Amniotic stem cell (primary cell): ENCODE results near the gene PLEKHM1.

ENCODE experiments used
- DNase-seq: peaks from one replicate; lab custom pipeline; 2025; lab: John Stamatoyannopoulos, UW

PLEKHM1 gene

DNA sequence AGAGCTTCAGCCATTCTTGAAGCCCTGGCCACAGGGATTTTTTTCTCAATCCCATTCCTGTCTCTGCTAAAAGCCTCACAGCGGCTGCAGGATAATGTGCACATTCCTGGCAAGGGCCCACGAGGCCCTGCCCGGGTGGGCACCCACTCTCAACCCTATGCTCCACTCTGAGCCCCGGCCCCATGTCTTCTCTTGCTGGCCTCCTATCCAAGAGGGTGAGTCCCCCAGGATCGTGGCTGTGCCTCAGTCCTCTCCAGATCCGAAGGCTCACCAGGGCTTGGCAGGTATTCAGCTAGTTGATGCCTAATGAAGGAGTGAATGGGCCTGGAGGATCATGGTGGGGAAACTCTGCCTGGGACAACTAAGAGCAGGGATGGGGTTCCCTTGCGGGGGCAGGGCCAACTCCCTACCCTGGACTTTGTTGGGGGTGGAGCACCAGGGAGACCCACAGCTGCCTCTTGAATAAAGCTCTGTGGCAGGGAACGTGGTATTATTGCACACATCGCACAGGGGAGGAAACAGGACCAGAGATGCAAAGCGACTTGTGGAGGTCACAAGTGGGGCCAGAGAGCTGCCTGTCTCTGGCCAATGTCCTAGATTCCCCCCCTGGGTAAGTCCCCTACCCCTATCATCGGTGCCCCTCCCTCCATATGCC lies 63.2 kb downstream of the PLEKHM1 start:
- no peak for DNase-seq

DNA sequence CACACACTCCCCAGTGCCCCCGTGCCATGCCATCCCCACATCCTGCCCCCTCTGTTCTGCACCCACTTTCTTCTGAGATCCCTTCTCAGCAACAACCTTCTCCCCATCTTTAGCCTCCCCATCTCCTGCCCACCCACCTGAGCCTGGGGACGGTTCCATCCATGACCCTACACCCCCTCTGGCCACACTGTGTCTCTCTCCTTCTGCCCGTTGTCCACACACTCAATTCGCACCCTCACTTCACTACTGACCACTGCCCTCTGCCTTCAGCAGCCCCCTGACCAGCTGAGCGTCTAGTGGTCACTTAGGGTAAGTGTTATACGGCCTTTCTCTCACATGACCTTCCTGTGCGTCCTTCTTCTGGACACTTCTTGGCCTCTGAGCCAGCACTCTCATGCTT lies 64.0 kb downstream of the PLEKHM1 start:
- no peak for DNase-seq

DNA sequence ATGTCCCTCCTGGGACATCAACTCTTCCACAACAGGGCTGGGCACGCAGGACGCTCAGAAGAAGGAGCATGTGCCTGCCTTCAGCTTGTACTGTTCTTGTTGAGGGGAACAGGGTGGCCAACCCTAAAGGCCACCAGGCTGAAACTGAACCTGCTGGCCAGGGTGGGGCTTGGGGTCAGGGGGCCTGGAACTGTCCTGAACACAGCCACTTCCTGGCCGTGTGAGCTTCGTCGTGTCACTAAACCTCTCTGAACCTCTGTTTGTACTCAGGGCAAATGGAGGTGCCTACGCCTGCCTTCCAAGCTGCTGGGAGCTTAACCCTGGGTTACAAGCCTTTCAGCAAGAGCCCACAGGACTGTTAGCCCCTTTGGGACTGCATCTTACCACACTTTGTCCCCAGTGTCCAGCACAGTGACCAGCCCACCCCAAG lies 64.5 kb downstream of the PLEKHM1 start:
- DNase-seq = no peak

DNA sequence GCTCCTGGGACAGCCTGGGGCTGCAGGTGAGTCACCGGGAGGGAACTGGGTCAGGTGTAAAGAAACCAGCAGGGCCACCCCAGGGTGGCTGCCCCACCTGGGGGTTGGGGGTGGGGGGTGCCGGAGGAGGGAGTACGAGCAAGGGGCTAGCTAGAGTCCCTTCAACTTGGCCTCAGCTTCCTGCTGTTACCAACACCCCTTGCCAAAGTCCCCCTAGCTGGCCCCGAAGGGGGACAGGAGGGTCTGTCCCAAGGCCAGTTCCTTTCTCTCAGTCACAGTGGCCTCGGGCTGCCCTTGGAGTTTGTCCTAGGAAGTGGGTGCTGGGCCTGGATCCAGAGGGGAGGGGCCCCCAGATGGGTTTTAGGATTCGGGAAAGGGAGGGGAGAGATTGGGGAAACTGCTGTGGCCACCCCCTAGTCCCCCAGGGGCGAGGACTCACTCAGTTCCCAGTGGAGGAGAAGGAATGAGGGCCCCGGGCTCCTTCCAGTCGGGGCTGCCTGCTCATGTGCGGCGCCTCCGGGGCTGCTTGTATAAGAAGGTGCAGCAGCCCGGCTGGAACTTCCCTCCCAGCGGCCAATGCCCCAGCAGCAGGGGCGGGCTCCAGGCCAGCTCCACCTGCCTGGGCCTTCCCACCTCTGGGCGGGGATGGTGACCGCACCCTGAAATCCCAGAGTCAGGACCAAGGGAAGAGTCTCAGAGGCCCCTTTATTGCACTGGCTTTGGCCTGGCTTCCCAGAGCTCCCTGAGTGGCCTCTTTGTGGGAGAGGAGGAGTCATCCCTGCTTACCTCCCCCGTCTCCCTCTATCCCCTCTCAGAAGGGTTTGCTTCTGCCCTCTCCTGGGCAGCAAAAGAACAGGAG lies 65.2 kb downstream of the PLEKHM1 start:
- DNase-seq = peak; percentile 72

GRCh38 chr17:45424769-45425124 lies 65.8 kb downstream of the PLEKHM1 start:
- no peak for DNase-seq

DNA sequence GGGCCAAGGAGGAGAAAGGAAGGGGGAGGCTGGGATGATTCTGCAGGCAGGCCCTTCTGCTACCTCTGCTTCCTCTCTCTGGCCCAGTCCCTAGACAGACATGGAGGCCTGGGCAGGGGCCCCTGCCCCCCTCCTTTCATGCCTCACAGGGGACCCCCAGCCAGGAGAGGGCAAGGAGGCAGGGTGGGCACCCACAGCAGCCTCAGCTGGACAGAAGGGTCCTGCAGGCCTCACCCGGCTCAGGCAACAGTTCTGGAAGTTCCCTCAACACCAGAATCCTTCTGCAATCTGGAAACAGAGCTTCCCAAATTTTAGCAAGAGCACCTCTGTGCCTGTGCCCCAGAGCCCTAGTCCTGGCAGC lies 66.6 kb downstream of the PLEKHM1 start:
- DNase-seq = no peak

DNA sequence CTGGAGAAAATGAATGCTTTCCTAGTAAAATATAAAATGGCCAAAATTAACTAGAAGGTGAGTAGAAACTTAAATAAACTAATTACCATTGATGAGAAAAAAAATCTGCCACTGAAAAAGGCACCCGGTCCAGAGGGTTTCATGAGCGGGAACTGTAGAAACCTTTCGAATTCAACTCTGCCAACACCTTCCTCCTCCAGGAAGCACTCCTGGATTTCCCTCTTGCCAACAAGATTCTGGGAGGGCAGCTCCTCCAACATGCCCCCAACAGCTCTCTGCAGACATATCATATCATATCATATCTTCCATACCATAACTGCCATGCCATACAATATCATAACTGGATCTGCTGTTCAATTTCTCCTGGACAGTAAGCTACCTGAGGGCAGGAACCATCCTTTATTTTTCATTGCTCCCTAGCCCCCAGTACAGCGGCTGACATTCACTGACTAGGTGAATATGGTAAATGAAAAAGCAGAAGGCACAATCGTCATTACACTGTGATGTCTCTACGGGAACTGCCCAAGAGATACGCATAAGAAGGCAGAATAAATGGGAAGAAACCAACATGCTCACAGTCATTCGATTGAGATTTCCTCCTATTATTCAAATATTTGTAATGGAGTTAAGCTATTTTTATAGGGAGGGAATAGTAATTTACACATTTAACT lies 67.1 kb downstream of the PLEKHM1 start:
- DNase-seq = no peak

DNA sequence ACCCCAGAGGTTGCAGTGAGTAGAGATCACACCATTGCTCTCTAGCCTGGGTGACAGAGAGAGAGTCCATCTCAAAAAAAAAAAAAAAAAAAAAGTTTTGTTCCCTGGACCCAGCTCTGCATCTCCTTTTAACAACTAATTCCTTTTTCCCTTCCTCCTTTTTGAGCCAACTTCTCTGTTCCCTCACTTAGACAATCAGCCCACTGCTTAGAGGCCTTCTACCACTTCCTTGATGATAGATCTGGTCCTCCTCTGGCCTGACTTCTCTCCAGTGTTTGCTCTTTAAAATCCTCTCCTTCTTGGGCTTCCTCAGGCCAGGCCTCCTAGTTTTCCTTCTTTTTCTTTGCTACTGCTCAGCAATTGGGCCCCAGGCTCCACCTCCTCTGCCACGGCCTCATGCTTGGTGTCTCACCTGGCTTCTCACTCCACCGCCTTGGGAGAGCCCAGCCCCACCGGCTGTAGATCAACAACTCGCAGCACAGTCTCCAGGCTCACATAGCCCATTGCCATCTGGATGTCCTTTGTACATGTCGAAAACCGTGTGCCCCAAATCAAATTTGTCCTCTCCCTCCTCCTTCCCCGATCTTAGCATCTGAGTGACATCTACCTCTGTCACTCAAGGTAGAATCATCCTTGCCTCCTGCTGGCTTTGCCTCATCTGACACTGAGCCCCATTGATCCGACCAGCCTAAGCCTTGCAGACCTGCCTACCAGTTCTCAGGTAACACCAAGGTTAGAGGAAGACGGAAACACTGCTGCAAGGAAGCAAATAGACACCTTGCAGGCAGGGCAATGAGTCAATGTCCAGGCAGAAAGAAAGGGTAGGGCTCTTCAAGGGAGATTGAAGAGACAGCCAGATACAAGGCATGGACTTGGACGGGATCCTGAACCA lies 75.3 kb downstream of the PLEKHM1 start:
- no peak for DNase-seq

GRCh38 chr17:45413498-45413923 lies 77.0 kb downstream of the PLEKHM1 start:
- no peak for DNase-seq

GRCh38 chr17:45411348-45412105 lies 79.0 kb downstream of the PLEKHM1 start:
- no peak for DNase-seq

- DNase-seq = no peak
These were observed 80.1 kb downstream of the PLEKHM1 start for GRCh38 chr17:45410144-45411091.

DNA sequence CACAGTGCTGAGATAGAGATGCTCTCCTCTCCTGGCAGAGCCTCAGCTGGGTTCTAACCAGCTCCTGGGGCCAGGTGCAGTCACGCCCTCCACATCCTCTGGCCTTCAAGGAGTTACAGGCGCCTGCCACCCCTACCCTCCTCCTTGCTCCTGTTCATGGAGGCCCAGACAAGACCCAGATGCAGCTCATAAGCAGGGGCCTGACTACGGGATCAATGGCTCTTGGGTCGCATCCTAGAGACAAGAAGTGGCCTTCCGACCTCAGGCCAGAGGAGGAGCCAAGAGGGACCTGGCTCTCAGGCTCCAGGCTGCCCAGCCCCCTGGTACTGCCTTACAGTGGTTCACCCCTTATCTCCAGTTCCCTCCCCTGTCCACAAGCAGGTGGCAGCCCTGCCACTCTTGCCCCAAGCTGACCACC lies 80.9 kb downstream of the PLEKHM1 start:
- no peak for DNase-seq

DNA sequence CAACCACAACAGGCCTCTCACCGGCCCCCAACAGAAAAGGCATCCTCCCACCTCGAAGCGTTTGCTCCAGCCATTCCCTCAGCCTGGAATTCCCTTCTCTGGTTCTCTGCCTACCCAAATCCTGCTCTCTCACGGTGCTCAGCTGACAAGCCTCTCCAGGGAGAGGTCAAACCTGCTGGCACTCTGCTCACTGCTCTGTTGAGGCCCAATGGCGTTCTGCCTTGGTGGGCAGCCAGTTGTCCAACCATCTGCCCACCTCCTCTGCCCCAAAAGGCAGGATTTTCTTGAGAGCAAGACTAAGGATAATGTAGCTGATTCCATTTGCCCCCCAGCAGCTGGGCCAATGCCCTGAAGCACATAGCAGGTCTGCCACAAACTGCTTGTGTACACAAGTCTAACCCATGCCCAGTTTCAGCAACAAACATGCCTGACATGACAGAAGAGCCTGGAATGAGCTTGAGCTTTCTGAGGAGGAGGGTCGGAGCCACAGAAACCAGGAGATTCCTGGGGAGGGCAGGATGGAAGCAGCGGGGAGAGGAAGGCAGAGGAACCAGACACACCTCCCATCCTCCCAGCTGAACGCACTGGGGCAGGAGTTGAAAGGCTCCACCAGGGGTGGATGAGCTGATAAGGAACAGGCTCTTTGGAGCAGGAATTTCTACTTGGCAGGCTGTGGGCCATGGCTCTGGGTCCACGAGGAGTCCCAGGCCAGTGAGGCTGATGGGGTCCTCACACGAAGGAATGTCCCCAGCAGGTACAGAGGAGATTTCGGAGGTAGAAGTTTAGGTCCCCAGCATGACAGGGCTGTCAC lies 81.7 kb downstream of the PLEKHM1 start:
- no peak for DNase-seq

DNA sequence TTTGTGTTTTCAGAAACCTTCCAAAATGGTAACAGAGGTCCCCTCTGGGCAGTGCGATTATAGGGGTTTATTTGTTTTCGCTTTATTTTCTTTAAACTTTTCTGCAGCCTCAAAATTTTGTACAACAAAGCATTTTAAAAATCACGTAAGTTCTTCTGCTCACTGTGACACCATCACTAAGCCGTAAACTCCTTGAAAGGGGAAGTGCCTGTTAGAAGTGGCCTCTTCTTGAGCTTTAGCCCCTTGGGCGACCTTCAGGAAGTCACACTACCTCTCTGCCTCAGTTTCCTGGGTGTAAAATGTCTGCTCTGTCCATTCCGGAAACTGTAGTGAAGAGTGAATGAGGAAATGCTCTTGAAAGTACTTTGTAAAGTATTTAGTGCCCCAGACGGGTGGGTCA lies 84.4 kb downstream of the PLEKHM1 start:
- DNase-seq = no peak

DNA sequence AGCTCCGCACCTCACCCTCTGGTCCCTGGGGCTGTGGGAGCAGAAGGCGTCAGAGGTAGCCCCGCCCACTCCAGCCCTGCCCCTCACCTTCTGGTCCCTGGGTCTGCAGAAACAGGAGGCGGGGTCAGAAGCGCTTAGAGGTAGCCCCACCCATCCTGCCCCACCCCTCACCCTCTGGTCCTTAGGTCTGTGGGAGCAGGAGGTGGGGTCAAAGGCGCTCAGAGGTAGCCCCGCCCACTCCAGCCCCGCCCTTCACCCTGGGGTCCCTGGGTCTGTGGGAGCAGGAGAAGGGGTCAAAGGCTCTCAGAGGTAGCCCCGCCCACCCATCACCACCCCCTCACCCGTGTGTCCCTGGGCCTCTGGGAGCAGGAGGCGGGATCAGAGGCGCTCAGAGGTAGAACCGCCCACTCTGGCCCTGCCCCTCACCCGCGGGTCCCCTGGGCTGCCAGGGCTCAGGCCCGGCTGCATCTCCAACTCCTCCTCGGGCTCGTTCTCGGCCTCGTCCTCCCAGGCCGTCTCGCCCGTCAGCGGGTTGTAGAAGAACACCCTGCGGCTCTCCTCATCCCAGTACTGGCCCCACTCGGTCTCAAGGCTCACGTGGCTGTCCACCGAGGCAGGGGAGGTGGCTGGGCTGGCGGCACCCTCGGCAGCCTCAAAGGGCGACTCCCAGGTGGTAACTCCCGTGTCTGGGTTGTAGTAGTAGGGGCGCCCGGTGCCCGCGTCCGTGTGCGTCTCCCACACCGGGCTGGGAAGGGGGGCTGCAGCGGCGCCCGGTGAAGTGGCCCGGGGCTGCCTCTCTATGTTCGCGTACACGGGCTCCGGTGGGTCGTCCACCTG lies 85.1 kb downstream of the PLEKHM1 start:
- DNase-seq = no peak

DNA sequence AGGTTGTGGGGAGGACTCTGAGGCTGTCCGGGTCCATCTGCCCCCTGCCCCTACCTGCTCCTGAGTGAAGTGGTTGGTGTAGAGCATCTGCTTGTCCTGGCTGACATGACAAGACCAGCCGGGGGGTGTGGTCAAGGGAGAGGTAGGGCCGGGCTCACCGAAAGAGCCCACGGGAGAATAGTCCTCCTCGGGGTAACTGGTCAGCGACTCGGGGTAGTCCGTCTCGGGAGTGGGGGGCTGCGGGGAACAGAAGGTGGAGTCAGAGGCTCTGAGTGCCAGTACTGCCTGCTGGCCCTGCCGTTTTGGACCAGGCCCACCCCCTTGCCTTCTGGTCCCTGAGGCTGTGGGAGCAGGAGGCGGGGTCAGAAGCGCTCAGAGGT lies 85.7 kb downstream of the PLEKHM1 start:
- DNase-seq = no peak

DNA sequence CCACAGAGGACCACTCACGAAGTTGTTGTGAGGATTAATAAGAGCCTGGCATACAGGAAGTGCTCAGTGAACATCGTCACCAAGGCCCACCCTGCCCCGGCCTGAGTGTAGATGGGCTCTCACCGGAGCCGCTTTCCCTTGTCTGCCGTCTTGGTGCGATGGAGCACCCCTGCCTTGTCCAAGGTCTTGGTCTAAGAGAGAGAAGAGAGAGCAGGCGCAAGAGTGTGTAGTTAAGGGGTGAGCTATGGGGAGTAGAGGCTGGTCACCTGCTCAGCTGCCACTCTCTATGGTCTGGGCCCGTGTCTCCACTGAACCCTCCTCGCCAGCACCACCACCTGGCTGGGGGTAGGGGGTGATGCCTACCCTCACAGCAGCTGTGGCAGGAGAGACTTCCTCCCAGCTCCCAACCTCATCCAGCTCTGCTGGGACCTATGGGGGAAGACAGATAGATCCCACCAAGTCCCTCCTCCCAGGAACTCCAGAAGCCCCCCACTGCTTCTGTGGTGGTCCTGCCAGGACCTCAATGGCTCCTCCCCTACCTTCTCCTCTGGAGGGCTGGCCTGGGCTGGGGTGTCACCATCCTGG lies 86.5 kb downstream of the PLEKHM1 start:
- no peak for DNase-seq

- no peak for DNase-seq
These were observed 87.6 kb downstream of the PLEKHM1 start for GRCh38 chr17:45402916-45403315.
